SK-N-SH (cell line): ENCODE results near the gene CEACAM1. TPM values are rescaled to one million over a fixed set of nuclear protein-coding genes. Genes with fewer than 3 reads are reported as not detected.
A peak's percentile ranks its signal among the peaks of the same experiment; 100 is the strongest.
"Not testable (repeated sequence)": the region's sequence is repeated elsewhere in the genome, so short reads cannot be mapped to it uniquely, and the experiment has no call there.

Experiments used
- CTCF ChIA-PET: fragments of 300-600, 350-600 bp; formaldehyde crosslinking; extraction: SDS; loops from one replicate; lab custom pipeline; 2021; lab: Yijun Ruan, JAX
- POLR2A ChIA-PET: fragments of 350-600 bp; sonication (Branson Sonifier 250); formaldehyde crosslinking; extraction: SDS; loops from one replicate; lab custom pipeline; 2020; ENCODE audit warnings: antibody characterized with exemption, inconsistent platforms; lab: Yijun Ruan, JAX
- DNase-seq: peaks from one replicate; pipeline ENCODE4 v3.0.0; 2012
- H2AFZ ChIP-seq: fragments of 200-600 bp; sonication (generic); 2 replicates; pipeline ENCODE4 v1.8.1; 2016; ENCODE audit warnings: antibody characterized with exemption, mild to moderate bottlenecking, low read depth
- H3F3A ChIP-seq: fragments of 200-600 bp; sonication (generic); replicated peaks from 2 replicates; pipeline ENCODE3; 2016; ENCODE audit warnings: antibody characterized with exemption, mild to moderate bottlenecking; ENCODE audit not compliant: insufficient read depth
- H3K27ac ChIP-seq, 2 experiments: fragments of 200-500 bp in 1 of 2; fragments of 200-600 bp in 1 of 2; sonication (Bioruptor generic) in 1 of 2; sonication (generic), shearing (Covaris generic) in 1 of 2; 2 replicates each; pipeline versions ENCODE4 v1.5.1 to v1.6.1; 2014 to 2016; ENCODE audit warnings: low read depth in 2 of 2, inconsistent platforms in 1 of 2, low read length in 1 of 2, mild to moderate bottlenecking in 1 of 2, mixed read lengths in 1 of 2
- H3K27me3 ChIP-seq: fragments of 200-600 bp; sonication (generic), shearing (Covaris generic); 2 replicates; pipeline ENCODE4 v1.6.1; 2016; ENCODE audit warnings: mixed run types; ENCODE audit not compliant: insufficient read depth
- H3K36me3 ChIP-seq, 2 experiments: fragments of 200-500 bp in 1 of 2; fragments of 200-600 bp in 1 of 2; sonication (Bioruptor generic) in 1 of 2; sonication (generic) in 1 of 2; replicated peaks in 1 of 2; 2 replicates each; pipeline versions ENCODE3 to v1.5.1; 2014 to 2016; ENCODE audit warnings: low read length in 1 of 2, mild to moderate bottlenecking in 1 of 2; ENCODE audit not compliant: insufficient read depth in 2 of 2, control insufficient read depth in 1 of 2
- H3K4me1 ChIP-seq, 2 experiments: fragments of 200-500 bp in 1 of 2; fragments of 200-600 bp in 1 of 2; sonication (Bioruptor generic) in 1 of 2; sonication (generic), shearing (Covaris generic) in 1 of 2; 2 replicates each; pipeline versions ENCODE4 v1.5.1 to v1.6.1; 2014 to 2016; ENCODE audit warnings: low read depth in 1 of 2, low read length in 1 of 2, mixed run types in 1 of 2; ENCODE audit not compliant: insufficient read depth in 2 of 2, control insufficient read depth in 1 of 2
- H3K4me2 ChIP-seq: fragments of 200-600 bp; sonication (generic), shearing (Covaris generic); 2 replicates; pipeline ENCODE4 v1.6.1; 2017; ENCODE audit warnings: mixed run types
- H3K4me3 ChIP-seq, 2 experiments: fragments of 200-500 bp in 1 of 2; fragments of 200-600 bp in 1 of 2; sonication (Bioruptor generic) in 1 of 2; sonication (generic), shearing (Covaris generic) in 1 of 2; 2 replicates each; pipeline versions ENCODE4 v1.5.1 to v1.8.1; 2014 to 2016; ENCODE audit warnings: low read depth in 2 of 2, inconsistent platforms in 1 of 2, low read length in 1 of 2, mild to moderate bottlenecking in 1 of 2, mixed read lengths in 1 of 2, moderate library complexity in 1 of 2
- H3K79me2 ChIP-seq: fragments of 200-600 bp; sonication (generic); 2 replicates; pipeline ENCODE4 v1.8.1; 2017; ENCODE audit warnings: mild to moderate bottlenecking; ENCODE audit not compliant: insufficient read depth
- H3K9ac ChIP-seq: fragments of 200-600 bp; sonication (generic); 2 replicates; pipeline ENCODE4 v1.6.1; 2017; ENCODE audit warnings: mixed run types
- H3K9me2 ChIP-seq: fragments of 200-600 bp; sonication (generic); 2 replicates; pipeline ENCODE4 v1.6.1; 2017; ENCODE audit warnings: mixed run types
- H3K9me3 ChIP-seq: fragments of 200-600 bp; sonication (generic); 2 replicates; pipeline ENCODE4 v1.6.1; 2017; ENCODE audit warnings: mixed run types, mild to moderate bottlenecking, moderate library complexity
- H4K20me1 ChIP-seq: fragments of 200-600 bp; sonication (generic); 2 replicates; pipeline ENCODE4 v1.6.1; 2017; ENCODE audit warnings: mild to moderate bottlenecking, mixed run types; ENCODE audit not compliant: insufficient read depth
- CHD2 ChIP-seq: fragments of 150-350 bp; IDR thresholded peaks from 2 replicates; pipeline ENCODE4 v1.6.1; 2018; ENCODE audit warnings: low read length; ENCODE audit not compliant: partially characterized antibody
- ELF1 ChIP-seq: IDR thresholded peaks from 2 replicates; pipeline ENCODE4 v1.4.0; 2012
- FOSL2 ChIP-seq: IDR thresholded peaks from 2 replicates; pipeline ENCODE4 v1.4.0; 2012; ENCODE audit warnings: low read depth, mild to moderate bottlenecking, moderate library complexity, borderline replicate concordance
- FOXM1 ChIP-seq: IDR thresholded peaks from 2 replicates; pipeline ENCODE4 v1.4.0; 2012; ENCODE audit warnings: low read depth, mild to moderate bottlenecking
- GABPA ChIP-seq: IDR thresholded peaks from 2 replicates; pipeline ENCODE4 v1.4.0; 2012; ENCODE audit warnings: low read depth, mild to moderate bottlenecking
- JUND ChIP-seq: IDR thresholded peaks from 2 replicates; pipeline ENCODE4 v1.4.0; 2012
- TEAD4 ChIP-seq: IDR thresholded peaks from 2 replicates; pipeline ENCODE4 v1.4.0; 2012; ENCODE audit warnings: mild to moderate bottlenecking, borderline replicate concordance; ENCODE audit not compliant: insufficient read depth
- WGBS: methylation state at CpG from one replicate; pipeline ENCODE4 v1.1.6; 2017; ENCODE audit warnings: low lambda C conversion rate; 5-methylcytosine and 5-hydroxymethylcytosine counted together
- polyA plus RNA-seq, 3 experiments: library from polyadenylated mRNA; depleted of rRNA; stranded (reverse); fragments of >200 nt; gene quantifications; 2 replicates each; pipeline ENCODE4 v1.2.3, GENCODE V29; 2012
- TF ChIP-seq, protein P1 (sequence below): IDR thresholded peaks from 2 replicates; pipeline ENCODE4 v1.4.0; 2012; ENCODE audit warnings: low read depth
- TF ChIP-seq, protein P2 (sequence below): fragments of 150-350 bp; IDR thresholded peaks from 2 replicates; pipeline ENCODE4 v1.6.1; 2016; ENCODE audit warnings: mild to moderate bottlenecking, low read depth, low read length
- TF ChIP-seq, protein P3 (sequence below): IDR thresholded peaks from 2 replicates; pipeline ENCODE4; 2012

The CEACAM1 gene
- polyA plus RNA-seq, 1 of the 3 experiments (the other 2 are of a cell fraction): 0.53 TPM

DNA sequence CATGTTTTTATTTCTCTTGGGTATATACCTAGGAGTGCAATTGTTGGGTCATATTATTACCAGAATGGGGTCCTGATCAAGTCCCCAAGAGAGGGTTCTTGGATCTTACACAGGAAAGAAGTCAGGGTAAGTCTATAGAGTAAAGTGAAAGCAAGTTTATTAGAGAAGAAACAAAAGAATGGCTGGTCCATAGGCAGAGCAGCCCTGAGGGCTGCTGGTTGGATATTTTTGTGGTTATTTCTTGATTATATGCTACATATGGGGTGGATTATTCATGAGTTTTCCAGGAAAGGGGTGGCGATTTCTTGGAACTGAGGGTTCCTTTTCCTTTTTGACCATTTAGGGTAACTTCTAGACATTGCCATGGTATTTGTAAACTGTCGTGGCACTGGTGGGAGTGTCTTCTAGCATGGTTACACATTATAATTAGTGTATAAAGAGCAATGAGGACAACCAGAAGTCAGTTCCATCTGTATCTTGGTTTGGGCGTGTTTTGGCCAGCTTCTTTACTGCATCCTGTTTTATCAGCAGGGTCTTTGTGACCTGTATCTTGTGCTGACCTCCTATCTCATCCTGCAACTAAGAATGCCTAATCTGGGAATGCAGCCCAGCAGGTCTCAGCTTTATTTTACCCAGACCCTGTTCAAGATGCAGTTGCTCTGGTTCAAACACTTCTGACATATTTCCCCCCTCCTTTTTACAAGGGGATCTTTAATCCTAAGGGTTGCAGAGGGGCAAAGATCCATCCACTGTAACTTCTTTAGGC lies 41.1 kb downstream of the CEACAM1 start:
- no peaks in the 10 kb centered on the region for H3K27me3 ChIP-seq
- H3K9me3 ChIP-seq: no peaks in the 10 kb centered on the region
- H3K4me1 ChIP-seq: no peaks in the 10 kb centered on the region
- H4K20me1 ChIP-seq: no peaks in the 10 kb centered on the region
- no peaks in the 10 kb centered on the region for H3K9me2 ChIP-seq
- TF ChIP-seq TEAD4: no peak
- TF ChIP-seq FOSL2: no peak
- no peak for TF ChIP-seq FOXM1
- no peak for TF ChIP-seq ELF1
- TF ChIP-seq JUND: no peak
- H3K9ac ChIP-seq: no peak overlapping the region
- H3K79me2 ChIP-seq: no peaks in the 10 kb centered on the region
- H3K4me2 ChIP-seq: no peak overlapping the region
- H3F3A ChIP-seq: no peaks in the 10 kb centered on the region
- no peaks in the 10 kb centered on the region for H3K36me3 ChIP-seq
- POLR2A ChIA-PET: no interaction called here
- no peak overlapping the region for H3K4me3 ChIP-seq
- WGBS: 60% methylated on average over 3 of the region's 3 CpGs
- CTCF ChIA-PET: interaction anchor here (1.2 to 1.6 kb wide), 2 partner anchors 10 to 43 kb away, joined by 4 read pairs; no protein-coding TSS in a partner anchor
- no peak overlapping the region for H2AFZ ChIP-seq
- no peak for DNase-seq
- no peak overlapping the region for H3K27ac ChIP-seq

DNA sequence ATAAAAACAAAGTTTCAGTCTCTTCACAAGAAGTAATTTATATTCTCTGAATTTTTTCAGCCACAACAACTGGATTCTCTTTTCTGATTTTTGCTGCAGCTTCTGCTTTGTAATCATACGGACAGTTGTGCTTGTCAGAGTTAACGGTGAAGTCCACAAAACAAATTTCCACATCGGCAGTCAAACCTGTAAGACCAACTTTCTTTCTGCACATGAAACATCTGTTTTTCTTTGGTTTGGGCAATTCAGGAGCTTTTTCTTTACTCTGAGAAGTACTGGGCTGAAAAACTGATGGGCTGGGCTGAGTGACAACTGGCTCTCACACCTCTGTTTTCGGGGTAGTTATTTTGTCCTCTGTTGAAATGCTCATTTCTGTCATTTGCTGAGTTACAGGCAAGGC lies 43.2 kb downstream of the CEACAM1 start:
- H3F3A ChIP-seq, H3K9me2 ChIP-seq, H3K36me3 ChIP-seq, H3K4me1 ChIP-seq, H3K27ac ChIP-seq, H3K4me2 ChIP-seq, H3K27me3 ChIP-seq, H4K20me1 ChIP-seq, H3K79me2 ChIP-seq, POLR2A ChIA-PET, H3K9ac ChIP-seq, H2AFZ ChIP-seq, H3K9me3 ChIP-seq, H3K4me3 ChIP-seq, DNase-seq: not testable (repeated sequence)
- WGBS: 91% methylated on average over 4 of the region's 4 CpGs
- CTCF ChIA-PET: interaction anchor here (0.7 to 1.9 kb wide), 2 partner anchors 44 to 518 kb away, joined by 4 to 8 read pairs; partner anchors contain the start of gene CEACAM1

DNA sequence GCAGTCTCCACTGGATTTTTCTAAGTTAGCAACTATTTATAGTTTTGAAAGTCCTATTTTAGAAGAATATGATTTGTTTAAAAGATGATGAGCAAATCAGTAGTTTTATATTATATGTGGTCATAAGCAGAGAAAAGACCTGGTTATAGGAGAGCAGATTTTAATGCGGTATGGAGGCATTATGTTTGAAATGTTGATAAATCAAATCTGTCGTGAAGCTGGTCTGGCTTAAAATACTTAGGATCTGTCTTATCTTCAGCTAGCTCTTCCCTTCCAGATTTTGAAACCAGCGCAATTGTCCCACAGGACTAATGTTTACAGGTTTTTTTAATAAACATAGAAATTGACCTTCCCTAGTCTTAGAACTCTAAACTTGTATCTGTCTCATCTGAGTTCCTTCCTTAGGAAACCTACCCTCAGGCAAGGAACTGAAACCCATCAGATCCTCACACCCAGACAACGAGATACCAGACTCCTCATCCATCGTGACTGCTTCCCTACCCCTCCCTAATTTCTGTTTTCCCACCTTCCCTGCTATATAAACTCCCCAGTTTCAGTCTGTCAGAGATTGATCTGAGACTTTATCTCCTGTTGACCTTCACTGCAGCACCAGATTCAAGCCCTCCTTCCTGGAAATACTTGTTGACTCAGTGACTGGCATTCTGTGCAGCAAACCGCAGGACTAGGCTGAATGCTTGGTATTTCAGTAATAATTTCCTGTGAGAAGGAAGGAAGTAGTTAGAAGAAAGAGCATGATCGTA lies 47.8 kb downstream of the CEACAM1 start:
- no peak overlapping the region for H3K9ac ChIP-seq
- POLR2A ChIA-PET: no interaction called here
- peaks cover 0 to 4% of the 10 kb centered on the region in 2 experiments; a peak in 2 of 4 replicates for H3K4me1 ChIP-seq
- no peak overlapping the region; a peak in 1 of 4 replicates for H3K27ac ChIP-seq
- H3K4me2 ChIP-seq: peak overlapping the region; percentile 60
- H3K79me2 ChIP-seq: no peaks in the 10 kb centered on the region
- TF ChIP-seq, protein P1, sequence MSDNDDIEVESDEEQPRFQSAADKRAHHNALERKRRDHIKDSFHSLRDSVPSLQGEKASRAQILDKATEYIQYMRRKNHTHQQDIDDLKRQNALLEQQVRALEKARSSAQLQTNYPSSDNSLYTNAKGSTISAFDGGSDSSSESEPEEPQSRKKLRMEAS: no peak
- TF ChIP-seq, protein P2, sequence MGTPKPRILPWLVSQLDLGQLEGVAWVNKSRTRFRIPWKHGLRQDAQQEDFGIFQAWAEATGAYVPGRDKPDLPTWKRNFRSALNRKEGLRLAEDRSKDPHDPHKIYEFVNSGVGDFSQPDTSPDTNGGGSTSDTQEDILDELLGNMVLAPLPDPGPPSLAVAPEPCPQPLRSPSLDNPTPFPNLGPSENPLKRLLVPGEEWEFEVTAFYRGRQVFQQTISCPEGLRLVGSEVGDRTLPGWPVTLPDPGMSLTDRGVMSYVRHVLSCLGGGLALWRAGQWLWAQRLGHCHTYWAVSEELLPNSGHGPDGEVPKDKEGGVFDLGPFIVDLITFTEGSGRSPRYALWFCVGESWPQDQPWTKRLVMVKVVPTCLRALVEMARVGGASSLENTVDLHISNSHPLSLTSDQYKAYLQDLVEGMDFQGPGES: no peak
- TF ChIP-seq GABPA (peak; percentile 35; the same call in 1 of the 2 replicates), CHD2 (no peak), ELF1 (0 out of 2 replicates have a peak, but pooled peaks have one; percentile 13), TEAD4 (no peak)
- TF ChIP-seq, protein P3, sequence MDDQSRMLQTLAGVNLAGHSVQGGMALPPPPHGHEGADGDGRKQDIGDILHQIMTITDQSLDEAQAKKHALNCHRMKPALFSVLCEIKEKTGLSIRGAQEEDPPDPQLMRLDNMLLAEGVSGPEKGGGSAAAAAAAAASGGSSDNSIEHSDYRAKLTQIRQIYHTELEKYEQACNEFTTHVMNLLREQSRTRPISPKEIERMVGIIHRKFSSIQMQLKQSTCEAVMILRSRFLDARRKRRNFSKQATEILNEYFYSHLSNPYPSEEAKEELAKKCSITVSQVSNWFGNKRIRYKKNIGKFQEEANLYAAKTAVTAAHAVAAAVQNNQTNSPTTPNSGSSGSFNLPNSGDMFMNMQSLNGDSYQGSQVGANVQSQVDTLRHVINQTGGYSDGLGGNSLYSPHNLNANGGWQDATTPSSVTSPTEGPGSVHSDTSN: peak; percentile 82
- H3K9me2 ChIP-seq: no peaks in the 10 kb centered on the region
- no peak for DNase-seq
- H3K4me3 ChIP-seq: no peak overlapping the region
- H2AFZ ChIP-seq: peak overlapping the region; percentile 15; the same call in 1 of the 2 replicates
- H3K27me3 ChIP-seq: no peaks in the 10 kb centered on the region
- no peaks in the 10 kb centered on the region for H3F3A ChIP-seq
- no peaks in the 10 kb centered on the region for H4K20me1 ChIP-seq
- H3K9me3 ChIP-seq: no peaks in the 10 kb centered on the region
- CTCF ChIA-PET: no interaction called here
- WGBS: 22% methylated on average over 7 of the region's 7 CpGs
- H3K36me3 ChIP-seq: no peaks in the 10 kb centered on the region
